GF-D8 (cell line): Measurements from ENCODE around the gene OR52A5.
"Not testable (repeated sequence)": the region's sequence is repeated elsewhere in the genome, so short reads cannot be mapped to it uniquely, and the experiment has no call there.

Experiments used
- DNase-seq: peaks from one replicate; lab custom pipeline; 2025; lab: John Stamatoyannopoulos, UW

OR52A5 gene

GRCh38 chr11:5137996-5138395, at the start of gene OR52A5:
Gene OR52A5, minus strand, starts transcription at chr11:5138356. Its CDS starts 5,714 bp downstream, at chr11:5132642.
- no peak for DNase-seq

GRCh38 chr11:5178046-5178837, 40.1 kb upstream of the OR52A5 start:
- no peak for DNase-seq

- DNase-seq: no peak
Observed at GRCh38 chr11:5174934-5175333, 36.8 kb upstream of the OR52A5 start.

- DNase-seq: no peak
Observed at GRCh38 chr11:5171856-5172255, 33.7 kb upstream of the OR52A5 start.

- not testable (repeated sequence) for DNase-seq
Observed at GRCh38 chr11:5165898-5166297, 27.7 kb upstream of the OR52A5 start.

- DNase-seq: not testable (repeated sequence)
Observed at GRCh38 chr11:5164807-5165206, 26.7 kb upstream of the OR52A5 start.

GRCh38 chr11:5161045-5161444, 22.9 kb upstream of the OR52A5 start:
- DNase-seq: not testable (repeated sequence)

- not testable (repeated sequence) for DNase-seq
Observed at GRCh38 chr11:5160217-5160616, 22.1 kb upstream of the OR52A5 start.

- no peak for DNase-seq
Observed at GRCh38 chr11:5159806-5160205, 21.6 kb upstream of the OR52A5 start.

GRCh38 chr11:5154657-5155056, 16.5 kb upstream of the OR52A5 start, which contains the start of gene OR52A1:
Gene OR52A1, minus strand, starts transcription at chr11:5154757. Its CDS starts 2,388 bp downstream, at chr11:5152369.
- no peak for DNase-seq

- DNase-seq: no peak
Observed at GRCh38 chr11:5153574-5154431, 15.6 kb upstream of the OR52A5 start.

GRCh38 chr11:5151713-5152153, 13.6 kb upstream of the OR52A5 start:
- DNase-seq: no peak

GRCh38 chr11:5144206-5144605, 6.0 kb upstream of the OR52A5 start:
- DNase-seq: not testable (repeated sequence)

GRCh38 chr11:5137014-5137413, 1.1 kb downstream of the OR52A5 start:
- DNase-seq: no peak

- DNase-seq: no peak
Observed at GRCh38 chr11:5136261-5136660, 1.9 kb downstream of the OR52A5 start.

GRCh38 chr11:5131584-5132335, 6.4 kb downstream of the OR52A5 start:
- DNase-seq: no peak

GRCh38 chr11:5129457-5129877, 8.7 kb downstream of the OR52A5 start:
- no peak for DNase-seq

- DNase-seq: no peak
Observed at GRCh38 chr11:5124891-5125620, 13.1 kb downstream of the OR52A5 start.

GRCh38 chr11:5123802-5124521, 14.2 kb downstream of the OR52A5 start:
- no peak for DNase-seq

- DNase-seq: no peak
Observed at GRCh38 chr11:5118893-5119292, 19.3 kb downstream of the OR52A5 start.

GRCh38 chr11:5117588-5117987, 20.6 kb downstream of the OR52A5 start:
- no peak for DNase-seq
